Measurements from ENCODE around the gene GMDS. TPM values are rescaled to one million over a fixed set of nuclear protein-coding genes. Genes with fewer than 3 reads are reported as not detected.

Gene GMDS
- total and polyA plus RNA-seq, 2 of the 13 experiments (the other 11 are each of a cell fraction or from before 2014, with no cell fraction given), result 64.4 to 112 TPM

- no peak for TF ChIP-seq MLLT10 (CRISPR knock-in tag; IDR thresholded peaks at IDR 0.05)
- no peak for TF ChIP-seq ARID2 (CRISPR knock-in tag; IDR thresholded peaks at IDR 0.05; ENCODE audit: borderline replicate concordance)
- TF ChIP-seq HDAC6 (IDR thresholded peaks at IDR 0.05; ENCODE audit: low read depth, low read length), result no peak
- no peak for TF ChIP-seq PHF21A (CRISPR knock-in tag; IDR thresholded peaks at IDR 0.05)
- TF ChIP-seq PHF20 (CRISPR knock-in tag; IDR thresholded peaks at IDR 0.05), result no peak
- no peak for TF ChIP-seq POLR2A (IDR thresholded peaks at IDR 0.05; ENCODE audit: insufficient read depth in 1 of 2, low read depth in 2 of 2, low read length in 2 of 2)
Measured at GRCh38 chr6:1631251-1631650, 614.2 kb downstream of the GMDS start (continued).

DNA sequence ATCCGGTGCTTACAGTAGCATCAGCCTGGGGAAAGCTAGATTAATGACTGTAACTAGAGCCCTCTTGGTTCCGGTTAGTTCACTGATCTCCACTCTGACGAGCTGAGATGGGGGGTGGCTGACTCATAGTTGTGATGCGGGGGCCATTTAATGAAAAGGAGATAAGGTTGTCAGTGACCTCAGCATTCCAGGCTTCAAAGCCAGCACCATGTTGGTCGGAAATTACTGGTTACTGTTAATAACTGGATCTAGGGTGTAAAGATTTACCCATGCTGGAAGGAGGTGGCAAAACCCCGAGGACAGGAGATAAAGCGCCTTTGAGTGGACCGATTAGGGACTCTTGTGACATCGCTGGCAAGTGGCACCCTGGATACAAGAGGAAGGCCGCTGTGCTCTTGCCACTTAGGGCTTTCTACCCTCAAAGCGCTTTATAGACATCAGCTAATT is 614.6 kb downstream of the GMDS start:
- POLR2A ChIA-PET, result no interaction called here
- Histone ChIP-seq H3K27me3 (ENCODE audit: control insufficient read depth in 1 of 2, insufficient read depth in 2 of 2, low read length in 2 of 2) (no peaks in the 10 kb centered on the region), H3K9ac (ENCODE audit: insufficient read depth, low read depth, low read length) (no peak overlapping the region), H3K36me3 (replicated peaks in 1 of 2; ENCODE audit: control insufficient read depth in 1 of 2, insufficient read depth in 2 of 2, low read length in 2 of 2) (peaks cover 1 to 19% of the 10 kb centered on the region in 2 experiments; a peak in 3 of 5 replicates), H3K27ac (ENCODE audit: extremely low read length, insufficient read depth, low read length) (no peak overlapping the region), H3K9me3 (ENCODE audit: low read length) (no peaks in the 10 kb centered on the region), H4K20me1 (ENCODE audit: insufficient read depth, low read length) (no peaks in the 10 kb centered on the region), H3K4me3 (replicated peaks in 1 of 3; ENCODE audit: insufficient read depth in 1 of 3, low read depth in 2 of 3, low read length in 3 of 3) (no peak overlapping the region), H2AFZ (ENCODE audit: low read length) (no peak overlapping the region), H3K4me1 (ENCODE audit: insufficient read depth, low read length) (no peaks in the 10 kb centered on the region), H3K79me2 (ENCODE audit: insufficient read depth, low read length) (no peaks in the 10 kb centered on the region), H3K4me2 (ENCODE audit: low read depth, low read length) (no peak overlapping the region)
- in situ Hi-C loops (cut with HindIII; ENCODE audit: extremely low pct_ligation_motif_present, low pct_unique_long_range_greater_than_20kb), result no loop called here
- intact Hi-C loops (cut with micrococcal nuclease; ENCODE audit: unreplicated experiment), result no loop called here
- TF ChIP-seq GATAD1 (CRISPR knock-in tag; IDR thresholded peaks at IDR 0.05) (no peak), KMT2A (CRISPR knock-in tag; IDR thresholded peaks at IDR 0.05) (no peak), FOXP1 (IDR thresholded peaks at IDR 0.05) (no peak), FOXP1 (CRISPR knock-in tag; IDR thresholded peaks at IDR 0.05) (no peak), CBFB (CRISPR knock-in tag; IDR thresholded peaks at IDR 0.05) (no peak)
- TF ChIP-seq, protein P1, sequence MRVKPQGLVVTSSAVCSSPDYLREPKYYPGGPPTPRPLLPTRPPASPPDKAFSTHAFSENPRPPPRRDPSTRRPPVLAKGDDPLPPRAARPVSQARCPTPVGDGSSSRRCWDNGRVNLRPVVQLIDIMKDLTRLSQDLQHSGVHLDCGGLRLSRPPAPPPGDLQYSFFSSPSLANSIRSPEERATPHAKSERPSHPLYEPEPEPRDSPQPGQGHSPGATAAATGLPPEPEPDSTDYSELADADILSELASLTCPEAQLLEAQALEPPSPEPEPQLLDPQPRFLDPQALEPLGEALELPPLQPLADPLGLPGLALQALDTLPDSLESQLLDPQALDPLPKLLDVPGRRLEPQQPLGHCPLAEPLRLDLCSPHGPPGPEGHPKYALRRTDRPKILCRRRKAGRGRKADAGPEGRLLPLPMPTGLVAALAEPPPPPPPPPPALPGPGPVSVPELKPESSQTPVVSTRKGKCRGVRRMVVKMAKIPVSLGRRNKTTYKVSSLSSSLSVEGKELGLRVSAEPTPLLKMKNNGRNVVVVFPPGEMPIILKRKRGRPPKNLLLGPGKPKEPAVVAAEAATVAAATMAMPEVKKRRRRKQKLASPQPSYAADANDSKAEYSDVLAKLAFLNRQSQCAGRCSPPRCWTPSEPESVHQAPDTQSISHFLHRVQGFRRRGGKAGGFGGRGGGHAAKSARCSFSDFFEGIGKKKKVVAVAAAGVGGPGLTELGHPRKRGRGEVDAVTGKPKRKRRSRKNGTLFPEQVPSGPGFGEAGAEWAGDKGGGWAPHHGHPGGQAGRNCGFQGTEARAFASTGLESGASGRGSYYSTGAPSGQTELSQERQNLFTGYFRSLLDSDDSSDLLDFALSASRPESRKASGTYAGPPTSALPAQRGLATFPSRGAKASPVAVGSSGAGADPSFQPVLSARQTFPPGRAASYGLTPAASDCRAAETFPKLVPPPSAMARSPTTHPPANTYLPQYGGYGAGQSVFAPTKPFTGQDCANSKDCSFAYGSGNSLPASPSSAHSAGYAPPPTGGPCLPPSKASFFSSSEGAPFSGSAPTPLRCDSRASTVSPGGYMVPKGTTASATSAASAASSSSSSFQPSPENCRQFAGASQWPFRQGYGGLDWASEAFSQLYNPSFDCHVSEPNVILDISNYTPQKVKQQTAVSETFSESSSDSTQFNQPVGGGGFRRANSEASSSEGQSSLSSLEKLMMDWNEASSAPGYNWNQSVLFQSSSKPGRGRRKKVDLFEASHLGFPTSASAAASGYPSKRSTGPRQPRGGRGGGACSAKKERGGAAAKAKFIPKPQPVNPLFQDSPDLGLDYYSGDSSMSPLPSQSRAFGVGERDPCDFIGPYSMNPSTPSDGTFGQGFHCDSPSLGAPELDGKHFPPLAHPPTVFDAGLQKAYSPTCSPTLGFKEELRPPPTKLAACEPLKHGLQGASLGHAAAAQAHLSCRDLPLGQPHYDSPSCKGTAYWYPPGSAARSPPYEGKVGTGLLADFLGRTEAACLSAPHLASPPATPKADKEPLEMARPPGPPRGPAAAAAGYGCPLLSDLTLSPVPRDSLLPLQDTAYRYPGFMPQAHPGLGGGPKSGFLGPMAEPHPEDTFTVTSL (CRISPR knock-in tag; IDR thresholded peaks at IDR 0.05; ENCODE audit: borderline replicate concordance), result no peak
- BruUV-seq (replicated peaks), result no TSS peak
- FAIRE-seq, result no peak
- DNase-seq (ENCODE audit: low spot score), result no peak
- CTCF ChIA-PET (ENCODE audit: low intra/inter-chr PET ratio, low total read pairs), result no interaction called here
- 96% methylated on average over 11 of the region's 11 CpGs for WGBS (ENCODE audit: low lambda C conversion rate)
- no peak for ATAC-seq
